ENCODE results near the gene EAPP. TPM values are rescaled to one million over a fixed set of nuclear protein-coding genes. Genes with fewer than 3 reads are reported as not detected.
A peak's percentile ranks its signal among the peaks of the same experiment; 100 is the strongest.

Gene EAPP
- total RNA-seq, 1 donor from 2014 or later = 10.1 TPM

GRCh38 chr14:34501004-34501580 is 38.4 kb downstream of the EAPP start:
- TF ChIP-seq CTCF (IDR thresholded peaks at IDR 0.05) = no peak
- intact Hi-C loops (cut with DNase I) = no loop called here
- no peak for DNase-seq (ENCODE audit: low spot score in 2 of 2)

GRCh38 chr14:34498684-34499412 is 40.7 kb downstream of the EAPP start:
- peak in 1 of 3 experiments; percentile 3 for TF ChIP-seq CTCF (IDR thresholded peaks at IDR 0.05)
- Histone ChIP-seq H3K4me1 (peaks cover 0 to 12% of the 10 kb centered on the region in 2 donors), H3K27ac (no peak overlapping the region), H3K36me3 (no peaks in the 10 kb centered on the region), H3K4me3 (no peak overlapping the region), H3K27me3 (no peaks in the 10 kb centered on the region), H3K9me3 (no peaks in the 10 kb centered on the region)
- intact Hi-C loops (cut with DNase I) = no loop called here
- no peak for DNase-seq (ENCODE audit: low spot score in 2 of 2)

More at GRCh38 chr14:34501004-34501580, 38.4 kb downstream of the EAPP start:
- H3K4me3 ChIP-seq = no peak overlapping the region
- no peak overlapping the region for H3K27ac ChIP-seq
- no peaks in the 10 kb centered on the region for H3K9me3 ChIP-seq
- no peaks in the 10 kb centered on the region for H3K36me3 ChIP-seq
- peaks cover 0 to 10% of the 10 kb centered on the region in 2 donors for H3K4me1 ChIP-seq
- no peaks in the 10 kb centered on the region for H3K27me3 ChIP-seq

GRCh38 chr14:34496679-34497513 is 42.6 kb downstream of the EAPP start:
- H3K4me3 ChIP-seq = no peak overlapping the region
- H3K4me1 ChIP-seq = peaks cover 0 to 12% of the 10 kb centered on the region in 2 donors
- peak overlapping the region; percentile 19 to 78 for H3K27ac ChIP-seq
- peak; percentile 27 to 90 for DNase-seq (ENCODE audit: low spot score in 2 of 2)
- intact Hi-C loops (cut with DNase I) = loop anchor here (1.0 kb wide), 1 partner anchor 35 kb away; the partner anchor contains the start of gene SPTSSA
- H3K9me3 ChIP-seq = no peaks in the 10 kb centered on the region
- H3K27me3 ChIP-seq = no peaks in the 10 kb centered on the region
- no peaks in the 10 kb centered on the region for H3K36me3 ChIP-seq
- peak in 1 of 3 experiments; percentile 12 for TF ChIP-seq CTCF (IDR thresholded peaks at IDR 0.05)

GRCh38 chr14:34496007-34496678 is 43.4 kb downstream of the EAPP start:
- H3K27me3 ChIP-seq = no peaks in the 10 kb centered on the region
- no peaks in the 10 kb centered on the region for H3K36me3 ChIP-seq
- TF ChIP-seq CTCF (IDR thresholded peaks at IDR 0.05) = no peak
- H3K4me3 ChIP-seq = no peak overlapping the region
- H3K27ac ChIP-seq = peak overlapping the region in 1 of 2 donors; percentile 78
- intact Hi-C loops (cut with DNase I) = no loop called here
- no peaks in the 10 kb centered on the region for H3K9me3 ChIP-seq
- peak in 1 of 2 donors; percentile 72 for DNase-seq (ENCODE audit: low spot score in 2 of 2)
- peaks cover 0 to 12% of the 10 kb centered on the region in 2 donors for H3K4me1 ChIP-seq

GRCh38 chr14:34489324-34489723 is 50.2 kb downstream of the EAPP start:
- H3K4me3 ChIP-seq = no peak overlapping the region
- intact Hi-C loops (cut with DNase I) = no loop called here

More at GRCh38 chr14:34489324-34489723, 50.2 kb downstream of the EAPP start:
- H3K27me3 ChIP-seq = no peaks in the 10 kb centered on the region
- no peaks in the 10 kb centered on the region for H3K36me3 ChIP-seq
- no peaks in the 10 kb centered on the region for H3K9me3 ChIP-seq
- DNase-seq (ENCODE audit: low spot score in 2 of 2) = no peak
- no peaks in the 10 kb centered on the region for H3K4me1 ChIP-seq
- no peak for TF ChIP-seq CTCF (IDR thresholded peaks at IDR 0.05)
- peak overlapping the region in 1 of 2 donors; percentile 24 for H3K27ac ChIP-seq
